Ishikawa (cell line): Measurements from ENCODE around the gene HCK.

ENCODE experiments used
- EP300 ChIP-seq: IDR thresholded peaks from 2 replicates; pipeline ENCODE4 v1.6.1; 2012; ENCODE audit warnings: borderline replicate concordance
- TAF1 ChIP-seq: IDR thresholded peaks from 2 replicates; pipeline ENCODE4 v1.6.1; 2012; ENCODE audit warnings: low read depth, mild to moderate bottlenecking
- YY1 ChIP-seq: IDR thresholded peaks from 2 replicates; pipeline ENCODE4 v1.6.1; 2012; ENCODE audit warnings: low read depth
- TF ChIP-seq, protein P1 (sequence below): IDR thresholded peaks from 2 replicates; pipeline ENCODE4 v1.6.1; 2012; ENCODE audit warnings: low read depth, mild to moderate bottlenecking

GRCh38 chr20:32063695-32064094 lies 11.7 kb downstream of the HCK start:
- TF ChIP-seq EP300 (no peak), YY1 (no peak), TAF1 (no peak)
- TF ChIP-seq, protein P1, sequence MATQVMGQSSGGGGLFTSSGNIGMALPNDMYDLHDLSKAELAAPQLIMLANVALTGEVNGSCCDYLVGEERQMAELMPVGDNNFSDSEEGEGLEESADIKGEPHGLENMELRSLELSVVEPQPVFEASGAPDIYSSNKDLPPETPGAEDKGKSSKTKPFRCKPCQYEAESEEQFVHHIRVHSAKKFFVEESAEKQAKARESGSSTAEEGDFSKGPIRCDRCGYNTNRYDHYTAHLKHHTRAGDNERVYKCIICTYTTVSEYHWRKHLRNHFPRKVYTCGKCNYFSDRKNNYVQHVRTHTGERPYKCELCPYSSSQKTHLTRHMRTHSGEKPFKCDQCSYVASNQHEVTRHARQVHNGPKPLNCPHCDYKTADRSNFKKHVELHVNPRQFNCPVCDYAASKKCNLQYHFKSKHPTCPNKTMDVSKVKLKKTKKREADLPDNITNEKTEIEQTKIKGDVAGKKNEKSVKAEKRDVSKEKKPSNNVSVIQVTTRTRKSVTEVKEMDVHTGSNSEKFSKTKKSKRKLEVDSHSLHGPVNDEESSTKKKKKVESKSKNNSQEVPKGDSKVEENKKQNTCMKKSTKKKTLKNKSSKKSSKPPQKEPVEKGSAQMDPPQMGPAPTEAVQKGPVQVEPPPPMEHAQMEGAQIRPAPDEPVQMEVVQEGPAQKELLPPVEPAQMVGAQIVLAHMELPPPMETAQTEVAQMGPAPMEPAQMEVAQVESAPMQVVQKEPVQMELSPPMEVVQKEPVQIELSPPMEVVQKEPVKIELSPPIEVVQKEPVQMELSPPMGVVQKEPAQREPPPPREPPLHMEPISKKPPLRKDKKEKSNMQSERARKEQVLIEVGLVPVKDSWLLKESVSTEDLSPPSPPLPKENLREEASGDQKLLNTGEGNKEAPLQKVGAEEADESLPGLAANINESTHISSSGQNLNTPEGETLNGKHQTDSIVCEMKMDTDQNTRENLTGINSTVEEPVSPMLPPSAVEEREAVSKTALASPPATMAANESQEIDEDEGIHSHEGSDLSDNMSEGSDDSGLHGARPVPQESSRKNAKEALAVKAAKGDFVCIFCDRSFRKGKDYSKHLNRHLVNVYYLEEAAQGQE = no peak
